ENCODE measurements around the gene MRE11. TPM values are rescaled to one million over a fixed set of nuclear protein-coding genes. Genes with fewer than 3 reads are reported as not detected.

The MRE11 gene
- total RNA-seq (2014; rRNA removed; shearing (Covaris generic)), result 14.8 and 18.5 TPM in 2 replicates

GRCh38 chr11:94493281-94494125 is at the start of gene MRE11, which contains the start of gene ANKRD49:
Gene MRE11, minus strand, starts transcription at chr11:94493844. Its CDS starts 1,043 bp downstream, at chr11:94492801.
Gene ANKRD49, plus strand, starts transcription at chr11:94493984. Its CDS starts 2,710 bp downstream, at chr11:94496694.
- Histone ChIP-seq H3K4me3 (ENCODE audit: insufficient read depth, low read depth, low read length) (peak within 1 kb of the TSS; percentile 74), H3K27me3 (ENCODE audit: control insufficient read depth, insufficient read depth, low read length) (no peaks in the 10 kb centered on the region)
- peak; percentile 82 for DNase-seq

GRCh38 chr11:94539420-94539819 is 45.8 kb upstream of the MRE11 start:
- Histone ChIP-seq H3K27me3 (ENCODE audit: control insufficient read depth, insufficient read depth, low read length) (no peaks in the 10 kb centered on the region; the same call in none of the 2 replicates), H3K4me3 (ENCODE audit: insufficient read depth, low read depth, low read length) (no peak overlapping the region), H3K36me3 (replicated peaks; ENCODE audit: control insufficient read depth, insufficient read depth, low read length) (no peaks in the 10 kb centered on the region)
- DNase-seq, result no peak

More at GRCh38 chr11:94493281-94494125, at the start of gene MRE11, which contains the start of gene ANKRD49:
- H3K36me3 ChIP-seq (replicated peaks; ENCODE audit: control insufficient read depth, insufficient read depth, low read length), result peaks cover 6% of the 10 kb centered on the region

GRCh38 chr11:94537031-94537600 is 43.5 kb upstream of the MRE11 start:
- Histone ChIP-seq H3K36me3 (replicated peaks; ENCODE audit: control insufficient read depth, insufficient read depth, low read length) (no peaks in the 10 kb centered on the region), H3K4me3 (ENCODE audit: insufficient read depth, low read depth, low read length) (no peak overlapping the region), H3K27me3 (ENCODE audit: control insufficient read depth, insufficient read depth, low read length) (no peaks in the 10 kb centered on the region; the same call in none of the 2 replicates)
- DNase-seq, result no peak

GRCh38 chr11:94536386-94536785 is 42.7 kb upstream of the MRE11 start:
- no peak for DNase-seq
- Histone ChIP-seq H3K36me3 (replicated peaks; ENCODE audit: control insufficient read depth, insufficient read depth, low read length) (no peaks in the 10 kb centered on the region), H3K27me3 (ENCODE audit: control insufficient read depth, insufficient read depth, low read length) (no peaks in the 10 kb centered on the region; the same call in 1 of the 2 replicates), H3K4me3 (ENCODE audit: insufficient read depth, low read depth, low read length) (no peak overlapping the region)

GRCh38 chr11:94533696-94534630 is 40.3 kb upstream of the MRE11 start:
- no peak overlapping the region for H3K4me3 ChIP-seq (ENCODE audit: insufficient read depth, low read depth, low read length)
- no peak for DNase-seq
- no peaks in the 10 kb centered on the region for H3K36me3 ChIP-seq (replicated peaks; ENCODE audit: control insufficient read depth, insufficient read depth, low read length)
- no peaks in the 10 kb centered on the region for H3K27me3 ChIP-seq (ENCODE audit: control insufficient read depth, insufficient read depth, low read length)

GRCh38 chr11:94533206-94533605 is 39.6 kb upstream of the MRE11 start:
- no peak for DNase-seq
- Histone ChIP-seq H3K27me3 (ENCODE audit: control insufficient read depth, insufficient read depth, low read length) (no peaks in the 10 kb centered on the region), H3K36me3 (replicated peaks; ENCODE audit: control insufficient read depth, insufficient read depth, low read length) (no peaks in the 10 kb centered on the region)

GRCh38 chr11:94532211-94532610 is 38.6 kb upstream of the MRE11 start:
- H3K27me3 ChIP-seq (ENCODE audit: control insufficient read depth, insufficient read depth, low read length), result no peaks in the 10 kb centered on the region

More at GRCh38 chr11:94533206-94533605, 39.6 kb upstream of the MRE11 start:
- H3K4me3 ChIP-seq (ENCODE audit: insufficient read depth, low read depth, low read length), result no peak overlapping the region

GRCh38 chr11:94528551-94528950 is 34.9 kb upstream of the MRE11 start:
- no peaks in the 10 kb centered on the region; the same call in 1 of the 2 replicates for H3K27me3 ChIP-seq (ENCODE audit: control insufficient read depth, insufficient read depth, low read length)
- no peak for DNase-seq
- H3K4me3 ChIP-seq (ENCODE audit: insufficient read depth, low read depth, low read length), result no peak overlapping the region
- H3K36me3 ChIP-seq (replicated peaks; ENCODE audit: control insufficient read depth, insufficient read depth, low read length), result no peaks in the 10 kb centered on the region

More at GRCh38 chr11:94532211-94532610, 38.6 kb upstream of the MRE11 start:
- no peak for DNase-seq
- H3K4me3 ChIP-seq (ENCODE audit: insufficient read depth, low read depth, low read length), result no peak overlapping the region
- no peaks in the 10 kb centered on the region for H3K36me3 ChIP-seq (replicated peaks; ENCODE audit: control insufficient read depth, insufficient read depth, low read length)

- H3K27me3 ChIP-seq (ENCODE audit: control insufficient read depth, insufficient read depth, low read length), result no peaks in the 10 kb centered on the region; the same call in 1 of the 2 replicates
- no peaks in the 10 kb centered on the region for H3K36me3 ChIP-seq (replicated peaks; ENCODE audit: control insufficient read depth, insufficient read depth, low read length)
- no peak overlapping the region for H3K4me3 ChIP-seq (ENCODE audit: insufficient read depth, low read depth, low read length)
- no peak for DNase-seq
These were observed 33.2 kb upstream of the MRE11 start for GRCh38 chr11:94526645-94527438.

- no peak for DNase-seq
- H3K36me3 ChIP-seq (replicated peaks; ENCODE audit: control insufficient read depth, insufficient read depth, low read length), result no peaks in the 10 kb centered on the region
- H3K27me3 ChIP-seq (ENCODE audit: control insufficient read depth, insufficient read depth, low read length), result no peaks in the 10 kb centered on the region; the same call in 1 of the 2 replicates
- no peak overlapping the region for H3K4me3 ChIP-seq (ENCODE audit: insufficient read depth, low read depth, low read length)
These were observed 32.1 kb upstream of the MRE11 start for GRCh38 chr11:94525546-94526324.

- no peaks in the 10 kb centered on the region for H3K36me3 ChIP-seq (replicated peaks; ENCODE audit: control insufficient read depth, insufficient read depth, low read length)
These were observed 30.7 kb upstream of the MRE11 start for GRCh38 chr11:94524341-94524740.

GRCh38 chr11:94521684-94522083 is 28.0 kb upstream of the MRE11 start:
- Histone ChIP-seq H3K36me3 (replicated peaks; ENCODE audit: control insufficient read depth, insufficient read depth, low read length) (no peaks in the 10 kb centered on the region), H3K4me3 (ENCODE audit: insufficient read depth, low read depth, low read length) (no peak overlapping the region), H3K27me3 (ENCODE audit: control insufficient read depth, insufficient read depth, low read length) (no peaks in the 10 kb centered on the region; the same call in 1 of the 2 replicates)
- peak; percentile 32 for DNase-seq

More at GRCh38 chr11:94524341-94524740, 30.7 kb upstream of the MRE11 start:
- H3K27me3 ChIP-seq (ENCODE audit: control insufficient read depth, insufficient read depth, low read length), result no peaks in the 10 kb centered on the region; the same call in 1 of the 2 replicates
- DNase-seq, result no peak
- no peak overlapping the region for H3K4me3 ChIP-seq (ENCODE audit: insufficient read depth, low read depth, low read length)

Data from H7 (cell line).